Hematopoietic multipotent progenitor cell treated with erythropoietin and hydrocortisone succinate and interleukin-3 and kit ligand, for 8 days (in vitro differentiated cells): ENCODE results near the gene CPM.
"Not testable (repeated sequence)": the region's sequence is repeated elsewhere in the genome, so short reads cannot be mapped to it uniquely, and the experiment has no call there.

ENCODE experiments used
- DNase-seq: peaks from one replicate; pipeline ENCODE4 v3.0.0-alpha.2; 2015

CPM gene

GRCh38 chr12:68803948-68804656, 128.9 kb downstream of the CPM start:
- no peak for DNase-seq

DNA sequence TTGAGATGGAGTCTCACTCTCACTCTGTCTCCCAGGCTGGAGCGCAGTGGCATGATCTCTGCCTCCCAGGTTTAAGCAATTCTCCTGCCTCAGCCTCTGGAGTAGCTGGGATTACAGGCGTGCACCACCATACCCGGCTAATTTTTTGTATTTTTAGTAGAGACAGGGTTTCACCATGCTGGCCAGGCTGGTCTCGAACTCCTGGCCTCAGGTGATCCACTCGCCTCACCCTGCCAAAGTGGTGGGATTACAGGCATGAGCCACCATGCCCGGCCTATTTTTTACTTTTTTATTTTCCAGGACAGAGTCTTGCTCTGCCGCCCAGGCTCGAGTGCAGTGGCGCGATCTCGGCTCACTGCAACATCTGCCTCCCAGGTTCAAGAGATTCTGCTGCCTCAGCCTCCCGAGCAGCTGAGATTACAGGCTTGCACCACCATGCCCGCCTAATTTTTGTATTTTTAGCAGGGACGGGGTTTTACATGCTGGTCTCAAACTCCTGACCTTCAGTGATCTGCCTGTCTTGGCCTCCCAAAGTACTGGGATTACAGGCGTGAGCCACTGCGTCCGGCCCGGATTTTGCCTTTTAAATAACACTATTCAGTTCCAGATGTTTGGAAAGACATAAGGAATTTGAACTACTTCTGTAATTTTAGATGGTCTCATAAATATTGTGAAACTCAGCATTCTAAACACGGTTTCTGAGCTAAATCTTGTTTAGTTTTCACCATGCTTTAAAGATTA, 129.9 kb downstream of the CPM start:
- DNase-seq: not testable (repeated sequence)

GRCh38 chr12:68802372-68802745, 130.6 kb downstream of the CPM start:
- not testable (repeated sequence) for DNase-seq
